Stimulated activated CD8-positive, alpha-beta memory T cell treated with anti-CD3 and anti-CD28 coated beads, Interleukin-7, amount 100 ng/mL, for 1 hour (primary cell): Measurements from ENCODE around the gene PRKG1.
"Not testable (repeated sequence)": the region's sequence is repeated elsewhere in the genome, so short reads cannot be mapped to it uniquely, and the experiment has no call there.

Experiments used
- DNase-seq, 2 donors: peaks; one replicate each; pipeline ENCODE4 v3.0.0-alpha.2; 2020; ENCODE audit warnings: low read depth in 2 of 2

Gene PRKG1

GRCh38 chr10:52213321-52213752 is 1139.0 kb downstream of the PRKG1 start:
- DNase-seq, result no peak

GRCh38 chr10:52215745-52216361 is 1141.6 kb downstream of the PRKG1 start:
- no peak for DNase-seq

DNA sequence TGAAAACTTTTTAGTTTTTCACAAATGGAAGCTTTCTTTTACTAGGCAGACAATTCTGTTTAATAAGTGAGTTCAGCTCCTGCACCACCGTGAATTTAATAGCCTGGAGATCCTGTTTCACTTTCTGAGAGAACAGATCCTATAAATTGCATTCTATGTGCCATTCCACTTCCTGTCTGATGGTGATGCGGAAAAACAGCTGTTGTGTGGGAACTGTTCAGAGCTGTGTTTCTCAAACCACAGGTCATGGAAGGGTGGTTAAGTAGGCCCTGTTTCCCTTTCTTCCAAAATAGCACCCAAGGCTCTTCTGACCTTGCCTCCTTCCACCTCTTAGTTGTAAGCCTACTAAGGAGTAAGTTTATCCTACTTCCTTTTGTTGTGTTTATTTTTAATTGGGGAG is 1142.6 kb downstream of the PRKG1 start:
- DNase-seq, result no peak

GRCh38 chr10:52217531-52217930 is 1143.2 kb downstream of the PRKG1 start:
- DNase-seq, result no peak

DNA sequence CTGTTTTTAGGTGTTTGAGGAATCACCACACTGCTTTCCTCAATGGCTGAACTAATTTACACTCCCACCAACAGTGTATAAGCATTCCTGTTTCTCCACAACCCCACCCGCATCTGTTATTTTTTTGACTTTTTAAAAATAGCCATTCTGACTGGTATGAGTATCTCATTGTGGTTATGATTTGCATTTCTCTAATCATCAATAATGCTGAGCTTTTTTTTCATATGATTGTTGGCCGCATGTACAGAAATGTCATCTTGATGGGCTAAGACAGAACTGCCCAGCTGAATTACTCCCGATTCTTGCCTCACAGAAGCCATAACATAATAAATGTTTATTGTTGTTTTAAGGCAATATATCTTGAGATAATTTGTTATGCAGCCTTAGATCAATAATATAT is 1146.7 kb downstream of the PRKG1 start:
- DNase-seq, result no peak

GRCh38 chr10:52221923-52222322 is 1147.6 kb downstream of the PRKG1 start:
- DNase-seq, result no peak

GRCh38 chr10:52226197-52226847 is 1152.0 kb downstream of the PRKG1 start:
- no peak for DNase-seq

DNA sequence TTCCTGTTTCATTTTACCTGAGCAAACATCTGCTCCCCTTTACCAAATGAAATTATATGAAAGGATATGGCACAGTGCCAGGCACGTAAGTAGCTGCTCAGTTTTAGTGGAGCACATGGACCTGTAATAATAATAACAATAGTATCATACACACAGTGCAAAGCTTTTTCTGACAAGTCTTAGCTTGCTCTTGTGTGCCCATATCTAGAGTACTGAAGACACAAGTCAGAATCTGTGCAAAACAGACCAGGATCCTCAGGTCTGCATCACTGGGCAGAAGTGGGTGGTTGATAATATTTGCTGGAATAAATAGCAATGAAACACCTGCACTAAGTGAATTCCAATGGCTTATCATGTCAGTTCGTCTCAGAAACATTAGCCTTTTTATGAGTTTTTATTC is 1154.3 kb downstream of the PRKG1 start:
- DNase-seq, result no peak

GRCh38 chr10:52229291-52229931 is 1155.1 kb downstream of the PRKG1 start:
- DNase-seq, result no peak

GRCh38 chr10:52232561-52233350 is 1158.5 kb downstream of the PRKG1 start:
- no peak for DNase-seq

- DNase-seq, result not testable (repeated sequence)
These were observed 1159.2 kb downstream of the PRKG1 start for GRCh38 chr10:52233351-52233991.

DNA sequence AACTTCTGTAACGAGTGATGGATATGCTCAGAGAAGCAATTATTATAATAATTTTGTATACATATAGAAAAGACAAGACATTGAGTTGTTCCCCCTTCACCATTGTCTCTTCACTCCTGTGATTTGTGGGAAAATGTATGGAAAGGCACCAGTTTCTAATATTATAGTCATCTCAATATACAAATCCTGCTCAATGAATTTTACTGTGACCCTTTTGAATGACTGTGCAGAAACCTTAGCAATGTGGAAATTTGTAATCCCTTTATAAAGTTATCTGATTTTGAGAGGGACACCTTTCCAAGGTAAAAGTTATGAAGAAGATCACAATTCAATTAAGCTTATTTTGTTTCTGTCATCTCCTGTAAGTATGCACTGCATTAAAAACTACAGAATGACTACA is 1165.5 kb downstream of the PRKG1 start:
- DNase-seq, result no peak

DNA sequence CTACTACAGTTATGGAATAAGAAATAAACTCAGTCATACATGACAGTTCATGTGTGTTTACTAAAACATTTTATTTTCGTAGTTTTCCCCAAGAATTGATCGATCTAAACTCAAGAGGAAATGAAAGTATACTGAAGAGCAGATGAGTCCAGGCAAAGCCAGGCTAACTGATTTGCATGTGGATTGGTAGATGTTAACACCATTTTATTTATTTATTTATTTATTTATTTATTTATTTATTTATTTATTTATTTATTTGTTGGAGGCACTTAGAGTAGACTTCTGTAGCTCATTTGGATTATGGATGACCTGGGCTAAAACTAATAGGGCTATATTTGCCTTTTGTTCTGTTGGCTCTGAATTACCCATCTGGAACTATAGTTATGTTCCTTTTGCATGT is 1171.3 kb downstream of the PRKG1 start:
- no peak for DNase-seq

GRCh38 chr10:52247929-52248328 is 1173.6 kb downstream of the PRKG1 start:
- DNase-seq, result not testable (repeated sequence)

DNA sequence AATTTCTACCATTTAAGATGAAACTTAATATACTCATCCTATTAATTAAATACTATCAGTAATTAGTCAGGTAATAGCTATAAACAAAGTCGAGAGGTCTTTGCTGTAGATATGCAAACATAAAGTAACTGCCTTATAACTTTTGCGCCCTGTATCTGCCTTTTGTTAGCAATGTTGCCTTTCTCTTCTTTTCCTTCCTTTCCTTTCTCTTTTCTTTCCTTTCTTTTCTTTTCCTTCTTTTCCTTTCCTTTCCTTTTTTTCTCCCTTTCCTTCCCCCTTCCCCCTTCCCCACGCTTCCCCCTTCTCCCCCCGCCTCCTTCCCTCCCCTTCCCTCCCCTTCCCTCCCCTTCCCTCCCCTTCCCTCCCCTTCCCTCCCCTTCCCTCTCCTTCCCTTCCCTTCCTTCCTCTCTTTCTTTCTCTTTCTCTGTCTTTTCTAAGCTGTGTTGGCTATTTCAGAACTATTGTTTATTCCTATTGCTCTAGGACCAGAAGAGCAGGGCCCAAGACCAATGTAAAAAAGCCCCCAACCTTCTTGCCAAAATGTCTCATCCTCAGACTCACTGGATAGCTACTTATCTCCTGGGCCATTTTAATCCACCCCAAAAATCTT is 1174.5 kb downstream of the PRKG1 start:
- DNase-seq, result no peak

- no peak for DNase-seq
These were observed 1175.6 kb downstream of the PRKG1 start for GRCh38 chr10:52249850-52250395.

GRCh38 chr10:52250510-52250909 is 1176.2 kb downstream of the PRKG1 start:
- no peak for DNase-seq

DNA sequence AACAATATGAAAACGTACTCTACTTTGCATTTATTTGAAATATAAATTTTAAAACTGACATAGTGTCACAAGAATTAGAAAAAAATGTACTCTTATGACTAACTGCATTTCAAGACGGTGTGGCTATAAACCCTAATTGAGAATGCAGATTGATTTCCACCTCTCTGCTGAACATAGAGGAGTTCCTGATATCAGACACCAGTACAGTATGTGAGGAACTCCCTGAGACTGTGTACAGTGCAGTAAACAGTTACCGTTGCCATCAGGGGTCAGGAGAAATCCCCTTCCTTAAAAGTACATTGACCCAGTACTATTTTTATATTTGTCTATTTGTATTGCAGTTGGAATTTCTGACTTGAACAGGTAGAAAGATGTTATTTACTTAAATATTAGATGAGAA is 1178.0 kb downstream of the PRKG1 start:
- DNase-seq, result no peak

DNA sequence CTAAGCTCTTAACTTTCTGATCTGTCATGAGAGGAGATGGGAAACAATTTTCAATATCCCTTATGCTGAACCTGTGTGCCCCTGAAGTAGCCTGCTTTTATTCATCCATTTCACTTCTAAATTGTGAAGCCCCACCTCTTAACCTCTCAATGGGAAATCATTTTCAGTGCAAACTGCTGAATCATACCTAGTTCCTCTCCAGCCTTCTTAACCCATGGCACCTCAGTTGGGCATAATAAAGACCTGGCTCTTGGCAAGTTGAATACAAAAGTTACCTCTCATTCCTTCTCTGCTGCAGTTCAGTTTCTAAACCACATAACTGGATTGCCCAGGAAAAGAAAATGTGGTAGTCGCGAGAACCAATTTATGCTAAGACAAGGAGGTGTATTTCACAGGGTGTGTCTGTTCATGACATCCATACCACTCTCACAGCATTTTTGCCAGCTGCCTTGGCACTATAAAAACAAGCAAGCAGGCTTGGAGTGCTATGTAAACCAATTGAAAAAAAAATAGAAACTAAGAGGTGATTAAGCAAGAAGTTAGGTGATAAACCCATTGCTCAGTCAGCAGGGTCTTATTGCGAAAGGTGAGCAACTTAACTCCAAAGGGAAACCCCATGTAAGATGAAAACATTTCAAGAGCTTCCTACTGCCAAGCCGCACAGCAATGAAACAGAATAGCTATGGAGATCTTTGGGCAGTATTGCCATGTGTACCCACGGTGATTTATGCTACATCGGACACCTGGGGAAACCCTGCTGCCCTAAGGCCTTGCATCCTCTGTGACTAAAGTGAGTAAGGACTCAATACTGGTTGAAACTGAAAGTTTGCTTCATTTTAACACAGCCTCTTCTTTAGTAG is 1182.8 kb downstream of the PRKG1 start:
- DNase-seq, result no peak

GRCh38 chr10:52257692-52258075 is 1183.4 kb downstream of the PRKG1 start:
- no peak for DNase-seq
